Measurements from ENCODE around the gene TRMO. TPM values are rescaled to one million over a fixed set of nuclear protein-coding genes. Genes with fewer than 3 reads are reported as not detected.

Gene TRMO
- total and polyA plus RNA-seq, 9 of the 15 experiments (the other 6 are each of a cell fraction or from before 2014, with no cell fraction given): 5.6 to 22.4 (median 16.2) TPM

DNA sequence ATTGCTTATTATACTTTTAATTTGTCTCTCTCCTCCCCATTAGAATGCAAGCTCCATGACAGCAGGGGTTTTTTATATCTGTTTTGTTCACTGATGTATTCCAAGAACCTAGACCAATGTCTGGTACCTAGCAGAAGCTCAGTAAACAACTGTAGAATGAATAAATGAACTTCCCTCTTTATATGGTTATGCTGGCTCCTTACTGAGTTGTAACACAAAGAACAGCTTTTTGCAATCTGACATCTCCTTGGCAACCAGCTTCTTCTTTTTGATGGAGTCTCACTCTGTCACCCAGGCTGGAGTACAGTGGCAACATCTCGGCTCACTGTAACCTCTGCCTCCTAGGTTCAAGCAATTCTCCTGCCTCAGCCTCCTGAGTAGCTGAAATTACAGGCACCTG is 13.6 kb downstream of the TRMO start:
- in situ Hi-C loops (cut with MboI) (loop anchor here (25.0 kb wide), 2 partner anchors 354 to 879 kb away; partner anchors contain the start of genes ANKS6 and TBC1D2), intact Hi-C loops (cut with micrococcal nuclease) (no loop called here)
- FAIRE-seq (no peak), ATAC-seq (no peak), DNase-seq (ENCODE audit: extremely low read depth in 1 of 4, low spot score in 3 of 4) (no peak)
- Histone ChIP-seq H2AFZ (ENCODE audit: low read depth, low read length) (no peak overlapping the region), H3K9me1 (ENCODE audit: control insufficient read depth, insufficient read depth, low read length) (no peaks in the 10 kb centered on the region), H3K27me3 (ENCODE audit: control insufficient read depth in 2 of 2, insufficient read depth in 2 of 2, low read length in 2 of 2) (no peaks in the 10 kb centered on the region), H3K9me3 (replicated peaks; ENCODE audit: control insufficient read depth, insufficient read depth, low read depth, low read length) (no peaks in the 10 kb centered on the region), H3K9ac (ENCODE audit: insufficient read depth in 1 of 2, low read depth in 2 of 2, low read length in 2 of 2) (no peak overlapping the region), H3K4me1 (replicated peaks in 1 of 2; ENCODE audit: control insufficient read depth in 2 of 2, insufficient read depth in 2 of 2, low read length in 2 of 2) (no peaks in the 10 kb centered on the region; a peak in 2 of 5 replicates), H3K79me2 (ENCODE audit: control insufficient read depth, insufficient read depth, low read length) (no peaks in the 10 kb centered on the region), H3K36me3 (ENCODE audit: control insufficient read depth, insufficient read depth, low read length) (peaks cover 71% of the 10 kb centered on the region), H3K4me3 (no peak overlapping the region), H4K20me1 (replicated peaks; ENCODE audit: control insufficient read depth, insufficient read depth, low read length) (no peaks in the 10 kb centered on the region), H3K27ac (ENCODE audit: extremely low read depth, low read depth, low read length) (no peak overlapping the region), H3K4me2 (ENCODE audit: insufficient read depth, low read length) (no peak overlapping the region)
- TF ChIP-seq L3MBTL2 (IDR thresholded peaks at IDR 0.05) (no peak), SMARCB1 (IDR thresholded peaks at IDR 0.05; ENCODE audit: insufficient read length, low read depth) (no peak), KAT7 (CRISPR knock-in tag; IDR thresholded peaks at IDR 0.05; ENCODE audit: borderline replicate concordance) (no peak), SUPT5H (IDR thresholded peaks at IDR 0.05) (no peak), ZNF77 (CRISPR knock-in tag; IDR thresholded peaks at IDR 0.05) (no peak), GATA2 (CRISPR knock-in tag; IDR thresholded peaks at IDR 0.05) (no peak), TEAD4 (IDR thresholded peaks at IDR 0.05; ENCODE audit: low read length) (no peak), TEAD4 (CRISPR knock-in tag; IDR thresholded peaks at IDR 0.05; ENCODE audit: borderline replicate concordance) (no peak), TEAD2 (tag; IDR thresholded peaks at IDR 0.05) (no peak), RUNX1 (IDR thresholded peaks at IDR 0.05; ENCODE audit: low read depth) (no peak), HMG20A (CRISPR knock-in tag; conservative IDR thresholded peaks at IDR 0.05) (no peak), OTX1 (CRISPR knock-in tag; IDR thresholded peaks at IDR 0.05) (no peak), KAT8 (IDR thresholded peaks at IDR 0.05; ENCODE audit: low read depth) (no peak)
- TF ChIP-seq, protein P1, sequence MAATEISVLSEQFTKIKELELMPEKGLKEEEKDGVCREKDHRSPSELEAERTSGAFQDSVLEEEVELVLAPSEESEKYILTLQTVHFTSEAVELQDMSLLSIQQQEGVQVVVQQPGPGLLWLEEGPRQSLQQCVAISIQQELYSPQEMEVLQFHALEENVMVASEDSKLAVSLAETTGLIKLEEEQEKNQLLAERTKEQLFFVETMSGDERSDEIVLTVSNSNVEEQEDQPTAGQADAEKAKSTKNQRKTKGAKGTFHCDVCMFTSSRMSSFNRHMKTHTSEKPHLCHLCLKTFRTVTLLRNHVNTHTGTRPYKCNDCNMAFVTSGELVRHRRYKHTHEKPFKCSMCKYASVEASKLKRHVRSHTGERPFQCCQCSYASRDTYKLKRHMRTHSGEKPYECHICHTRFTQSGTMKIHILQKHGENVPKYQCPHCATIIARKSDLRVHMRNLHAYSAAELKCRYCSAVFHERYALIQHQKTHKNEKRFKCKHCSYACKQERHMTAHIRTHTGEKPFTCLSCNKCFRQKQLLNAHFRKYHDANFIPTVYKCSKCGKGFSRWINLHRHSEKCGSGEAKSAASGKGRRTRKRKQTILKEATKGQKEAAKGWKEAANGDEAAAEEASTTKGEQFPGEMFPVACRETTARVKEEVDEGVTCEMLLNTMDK (IDR thresholded peaks at IDR 0.05; ENCODE audit: borderline replicate concordance, insufficient read depth, low read depth, low read length, poor library complexity, severe bottlenecking): no peak
- 100% methylated on average over 1 of the region's 1 CpG for WGBS (ENCODE audit: insufficient coverage, low coverage, missing lambda C conversion rate)
- ChIA-PET CTCF (ENCODE audit: low intra/inter-chr PET ratio) (no interaction called here), POLR2A (interaction anchor here (1.1 to 2.4 kb wide), 3 partner anchors 8 to 14 kb away, joined by 3 to 14 read pairs (median 5); partner anchors contain the start of gene TRMO)
- no TSS peak for BruUV-seq (replicated peaks)
